ENCODE data around the gene WNT3A.

WNT3A gene

GRCh38 chr1:228070851-228071250 is 64.1 kb downstream of the WNT3A start:
- TF ChIP-seq CTCF (IDR thresholded peaks at IDR 0.05; ENCODE audit: low read depth, low read length) = no peak
- DNase-seq (ENCODE audit: extremely low read depth, low read depth) = no peak

GRCh38 chr1:228071839-228072657 is 65.2 kb downstream of the WNT3A start:
- DNase-seq (ENCODE audit: extremely low read depth, low read depth) = no peak
- TF ChIP-seq CTCF (IDR thresholded peaks at IDR 0.05; ENCODE audit: low read depth, low read length) = no peak

DNA sequence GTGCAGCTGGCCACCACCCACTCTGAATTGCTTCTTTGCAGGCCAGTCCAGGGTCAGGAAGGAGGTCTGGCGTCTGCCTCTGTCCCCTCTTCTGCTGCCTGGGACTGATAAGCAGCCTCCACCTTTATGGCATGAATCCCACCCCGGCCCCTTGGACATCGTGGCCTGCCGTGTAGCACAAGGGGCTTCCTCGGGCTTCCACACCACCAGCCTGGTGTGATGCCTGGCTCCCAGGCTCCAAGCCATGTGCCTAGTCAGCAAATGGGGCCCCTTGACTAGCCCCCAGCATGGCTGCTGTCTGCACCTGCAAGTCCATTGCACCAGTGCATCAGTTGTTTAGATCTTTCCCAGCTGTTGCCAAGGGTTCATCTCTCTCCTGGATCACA is 65.9 kb downstream of the WNT3A start:
- no peak for DNase-seq (ENCODE audit: extremely low read depth, low read depth)
- TF ChIP-seq CTCF (IDR thresholded peaks at IDR 0.05; ENCODE audit: low read depth, low read length) = no peak

- no peak for TF ChIP-seq CTCF (IDR thresholded peaks at IDR 0.05; ENCODE audit: low read depth, low read length)
- DNase-seq (ENCODE audit: extremely low read depth, low read depth) = no peak
Measured at GRCh38 chr1:228073061-228073856, 66.5 kb downstream of the WNT3A start.

DNA sequence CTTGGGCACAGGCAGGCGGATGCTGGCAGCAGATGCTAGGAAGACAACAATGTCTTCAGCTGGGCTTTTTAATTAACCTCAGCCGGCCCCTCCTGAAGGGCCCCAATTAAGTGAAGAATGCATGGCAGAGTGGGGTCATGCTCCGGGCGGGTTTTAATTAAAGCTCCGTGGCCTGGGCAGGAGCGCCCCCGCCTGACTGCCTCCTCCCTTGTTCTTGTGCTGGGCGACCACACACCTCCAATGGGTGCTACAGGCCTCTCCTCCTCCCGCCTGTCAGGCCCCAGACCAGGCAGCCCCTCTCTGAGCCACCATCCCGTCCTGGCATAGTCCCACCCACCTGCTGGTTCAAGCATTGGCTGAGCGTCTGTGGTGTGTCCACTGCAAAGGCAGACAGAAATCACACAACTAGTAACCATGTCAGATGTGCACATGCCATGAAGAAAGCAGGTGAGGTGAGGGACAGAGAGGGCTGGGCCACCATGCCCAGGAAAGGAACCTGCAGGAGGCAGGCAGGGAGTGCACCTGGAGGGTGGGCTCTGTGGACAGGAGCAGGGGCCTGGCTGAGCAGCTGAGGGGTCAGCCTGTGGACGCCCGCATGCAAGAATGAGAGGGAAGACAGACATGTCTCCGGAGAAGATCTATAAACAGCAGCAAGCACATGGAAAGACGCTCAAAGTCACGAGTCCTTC is 67.2 kb downstream of the WNT3A start:
- TF ChIP-seq CTCF (IDR thresholded peaks at IDR 0.05; ENCODE audit: low read depth, low read length) = peak; percentile 16
- no peak for DNase-seq (ENCODE audit: extremely low read depth, low read depth)

DNA sequence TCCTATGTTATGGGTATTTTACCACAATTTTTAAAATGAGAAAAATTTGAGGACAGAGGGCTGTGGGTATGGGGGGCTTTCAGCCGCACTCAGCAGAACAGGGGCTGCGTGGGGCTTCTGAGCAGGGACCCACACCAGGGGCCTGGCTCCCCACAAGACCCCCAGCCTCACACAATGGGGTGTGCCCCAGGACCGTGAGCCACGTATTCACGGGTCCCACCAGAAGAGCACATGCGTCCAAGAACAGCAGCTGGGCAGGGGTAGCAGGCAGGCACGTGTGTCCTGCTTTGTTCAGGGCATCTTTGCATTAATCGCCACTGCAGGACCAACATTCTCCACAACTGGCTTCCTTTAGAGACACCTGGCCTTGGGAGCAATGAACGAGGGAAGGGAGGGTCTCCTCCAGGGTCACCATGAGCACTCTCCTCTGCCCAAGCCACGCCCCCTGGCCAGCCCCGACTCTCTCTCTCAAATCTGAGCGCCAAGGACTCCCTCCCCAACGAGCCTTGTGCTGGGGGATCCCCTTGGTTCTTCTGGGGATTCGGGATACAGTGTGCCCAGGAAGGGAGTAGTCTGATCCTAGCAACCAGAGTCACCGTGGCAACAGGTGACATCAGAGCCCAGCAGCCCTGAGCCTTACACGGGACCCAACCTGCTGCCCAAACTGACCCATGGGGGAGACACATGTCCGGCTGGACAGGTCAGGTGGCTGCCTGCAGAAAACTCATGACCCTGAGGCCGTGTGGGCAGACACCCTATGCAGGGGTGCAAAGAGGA is 68.3 kb downstream of the WNT3A start:
- DNase-seq (ENCODE audit: extremely low read depth, low read depth) = no peak
- TF ChIP-seq CTCF (IDR thresholded peaks at IDR 0.05; ENCODE audit: low read depth, low read length) = no peak
